Colonic mucosa (tissue), 4 donors: ENCODE measurements around the gene ERFL. TPM values are rescaled to one million over a fixed set of nuclear protein-coding genes. Genes with fewer than 3 reads are reported as not detected.

Experiments
- DNase-seq: peaks from one replicate; pipeline ENCODE4 v3.0.0-alpha.2; 2020
- H3K27ac ChIP-seq: fragments of 200-600 bp; one replicate; pipeline ENCODE4 v1.8.0; 2021
- H3K27me3 ChIP-seq: fragments of 200-600 bp; one replicate; pipeline ENCODE4 v1.8.0; 2021
- H3K36me3 ChIP-seq: fragments of 200-600 bp; one replicate; pipeline ENCODE4 v1.8.0; 2021
- H3K4me1 ChIP-seq: fragments of 200-600 bp; one replicate; pipeline ENCODE4 v1.8.0; 2021; ENCODE audit warnings: mild to moderate bottlenecking
- H3K4me3 ChIP-seq: fragments of 200-600 bp; one replicate; pipeline ENCODE4 v1.8.0; 2021
- H3K9ac ChIP-seq, 2 donors: one replicate each; pipeline ENCODE4 v1.7.0; 2013; ENCODE audit warnings: control low read depth in 2 of 2, low read depth in 2 of 2, low read length in 2 of 2
- H3K9me3 ChIP-seq: fragments of 200-600 bp; one replicate; pipeline ENCODE4 v1.8.0; 2021
- CTCF ChIP-seq: fragments of 200-600 bp; IDR thresholded peaks from one replicate; pipeline ENCODE4 v1.8.0; 2022; ENCODE audit warnings: antibody characterized with exemption, mild to moderate bottlenecking
- intact Hi-C: fragments of 100-400 bp; cut with DNase I; formaldehyde crosslinking; loops from one replicate; pipeline ENCODE4 v1.14.1; 2022
- total RNA-seq, 2 donors: library from RNA; stranded (reverse); fragmentation: NEBNext Ultra II Directional in 1 of 2; extraction: Animal tissue kit (Norgen Biotek cat#: 25700) in 1 of 2; gene quantifications; one replicate each; pipeline ENCODE4 v1.2.1, GENCODE V29; 2021
- donor health status: healthy.
- donor health status: DM: no; HTN: no; CAD: no.
- donor health status: DM: no; HTN: no; CAD: no.

The ERFL gene
- total RNA-seq, 2 donors from 2014 or later = 0.42 to 0.47 TPM

GRCh38 chr19:41897820-41898219 lies 30.4 kb downstream of the ERFL start:
- H3K9ac ChIP-seq = no peak overlapping the region
- H3K36me3 ChIP-seq = peaks cover 33% of the 10 kb centered on the region
- H3K27ac ChIP-seq = no peak overlapping the region
- intact Hi-C loops = no loop called here
- TF ChIP-seq CTCF = no peak
- H3K4me1 ChIP-seq = no peaks in the 10 kb centered on the region
- DNase-seq = no peak
- H3K4me3 ChIP-seq = no peak overlapping the region
- H3K27me3 ChIP-seq = no peaks in the 10 kb centered on the region
- H3K9me3 ChIP-seq = no peaks in the 10 kb centered on the region

GRCh38 chr19:41897181-41897580 lies 31.1 kb downstream of the ERFL start:
- Histone ChIP-seq H3K27ac (no peak overlapping the region), H3K4me3 (no peak overlapping the region), H3K27me3 (no peaks in the 10 kb centered on the region), H3K9me3 (no peaks in the 10 kb centered on the region), H3K9ac (no peak overlapping the region), H3K36me3 (peaks cover 27% of the 10 kb centered on the region), H3K4me1 (no peaks in the 10 kb centered on the region)
- no peak for DNase-seq
- no peak for TF ChIP-seq CTCF
- intact Hi-C loops = no loop called here

DNA sequence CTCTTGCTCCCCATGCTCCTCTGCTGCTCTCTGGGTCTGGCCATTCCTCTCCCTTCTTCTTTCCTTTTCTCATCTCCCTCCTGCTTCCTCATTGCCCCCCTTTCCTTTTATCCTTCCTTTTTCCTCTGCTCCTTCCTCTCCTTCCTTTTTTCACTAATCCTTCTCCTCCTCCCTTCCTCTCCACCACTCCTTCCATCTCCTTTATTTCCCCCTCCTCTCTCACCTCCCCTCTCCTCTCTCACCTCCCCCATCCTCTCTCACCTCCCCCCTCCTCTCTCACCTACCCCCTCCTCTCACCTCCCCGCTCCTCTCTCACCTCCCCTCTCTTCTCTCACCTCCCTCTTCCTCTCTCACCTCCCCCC lies 31.7 kb downstream of the ERFL start:
- intact Hi-C loops = no loop called here
- Histone ChIP-seq H3K4me3 (no peak overlapping the region), H3K27ac (no peak overlapping the region), H3K9ac (no peak overlapping the region), H3K36me3 (peaks cover 23% of the 10 kb centered on the region), H3K27me3 (no peaks in the 10 kb centered on the region), H3K4me1 (no peaks in the 10 kb centered on the region), H3K9me3 (no peaks in the 10 kb centered on the region)
- TF ChIP-seq CTCF = no peak
- no peak for DNase-seq

DNA sequence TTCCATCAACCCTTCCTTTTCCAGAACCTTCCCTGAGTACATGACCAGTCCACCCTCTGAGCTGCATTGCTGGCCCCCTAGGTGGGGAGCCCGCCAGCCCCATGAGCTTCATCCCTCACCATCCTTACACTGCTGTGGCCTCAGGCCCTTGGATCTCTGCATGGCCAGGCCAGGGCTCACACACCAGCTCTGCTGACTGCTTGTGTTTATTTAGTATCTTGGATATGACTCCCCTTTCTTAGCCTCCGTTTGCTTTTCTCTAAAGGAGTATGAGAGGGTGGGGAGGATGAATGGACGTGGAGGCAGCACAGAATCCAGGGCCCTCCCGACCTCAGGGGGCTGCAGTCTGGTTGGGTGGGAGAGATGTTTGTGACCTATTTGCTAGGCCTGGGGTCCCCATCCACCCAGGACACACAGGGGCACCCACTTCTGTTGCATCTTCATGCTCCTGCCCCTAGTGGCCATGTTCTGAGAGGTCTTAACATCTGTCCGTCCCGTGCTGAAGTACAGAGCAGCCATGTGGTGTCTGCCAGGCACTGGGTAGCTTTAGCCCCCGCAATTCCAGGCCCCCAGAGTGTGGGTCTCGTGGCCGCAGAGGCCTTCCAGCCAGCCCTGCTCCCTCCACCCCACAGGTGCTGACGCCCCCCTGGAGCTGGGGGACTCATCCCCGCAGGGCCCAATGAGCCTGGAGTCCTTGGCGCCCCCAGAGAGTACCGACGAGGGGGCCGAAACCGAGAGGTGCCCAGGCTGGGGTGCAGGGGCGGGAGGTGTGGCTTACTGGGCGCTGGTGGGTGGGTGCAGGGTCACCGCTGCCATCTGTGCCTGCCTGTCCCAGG lies 32.3 kb downstream of the ERFL start:
- no peaks in the 10 kb centered on the region for H3K9me3 ChIP-seq
- H3K36me3 ChIP-seq = peaks cover 23% of the 10 kb centered on the region
- no peaks in the 10 kb centered on the region for H3K27me3 ChIP-seq
- intact Hi-C loops = no loop called here
- H3K4me1 ChIP-seq = no peaks in the 10 kb centered on the region
- H3K4me3 ChIP-seq = no peak overlapping the region
- no peak overlapping the region for H3K27ac ChIP-seq
- no peak for DNase-seq
- no peak overlapping the region for H3K9ac ChIP-seq
- no peak for TF ChIP-seq CTCF

GRCh38 chr19:41894350-41894749 lies 33.9 kb downstream of the ERFL start:
- Histone ChIP-seq H3K27ac (no peak overlapping the region), H3K9ac (no peak overlapping the region), H3K9me3 (no peaks in the 10 kb centered on the region), H3K4me3 (no peak overlapping the region), H3K36me3 (peaks cover 24% of the 10 kb centered on the region), H3K4me1 (no peaks in the 10 kb centered on the region), H3K27me3 (no peaks in the 10 kb centered on the region)
- no peak for DNase-seq
- TF ChIP-seq CTCF = no peak
- intact Hi-C loops = no loop called here
